Measurements from ENCODE around the gene DONSON.

DONSON gene

GRCh38 chr21:33561373-33561772 is 27.1 kb downstream of the DONSON start:
- no peak for DNase-seq

- no peak for DNase-seq
Observed at GRCh38 chr21:33560965-33561364, 27.5 kb downstream of the DONSON start.

- DNase-seq = no peak
Observed at GRCh38 chr21:33559813-33560212, 28.7 kb downstream of the DONSON start.

- no peak for DNase-seq
Observed at GRCh38 chr21:33558777-33559421, 29.6 kb downstream of the DONSON start.

- DNase-seq = no peak
Observed at GRCh38 chr21:33557447-33557846, 31.0 kb downstream of the DONSON start.

GRCh38 chr21:33554982-33555344 is 33.5 kb downstream of the DONSON start:
- DNase-seq = no peak

- no peak for DNase-seq
Observed at GRCh38 chr21:33554236-33554981, 34.1 kb downstream of the DONSON start.

GRCh38 chr21:33552999-33553598 is 35.4 kb downstream of the DONSON start:
- DNase-seq = no peak

GRCh38 chr21:33552093-33552998 is 36.1 kb downstream of the DONSON start:
- no peak for DNase-seq

GRCh38 chr21:33551664-33552063 is 36.8 kb downstream of the DONSON start:
- DNase-seq = no peak

GRCh38 chr21:33550772-33551660 is 37.5 kb downstream of the DONSON start:
- no peak for DNase-seq

GRCh38 chr21:33549848-33550771 is 38.4 kb downstream of the DONSON start:
- no peak for DNase-seq

- DNase-seq = no peak
Observed at GRCh38 chr21:33546086-33546485, 42.4 kb downstream of the DONSON start.

GRCh38 chr21:33544451-33545195 is 43.9 kb downstream of the DONSON start:
- no peak for DNase-seq

GRCh38 chr21:33543505-33544129 is 44.9 kb downstream of the DONSON start:
- DNase-seq = no peak

- peak; percentile 99 for DNase-seq
Observed at GRCh38 chr21:33542640-33543504, 45.6 kb downstream of the DONSON start, which contains the start of gene SON. SON (plus strand) TSS chr21:33543038; CDS start chr21:33543093, 55 bp downstream.

- DNase-seq = peak; percentile 90
Observed at GRCh38 chr21:33541756-33542639, 46.5 kb downstream of the DONSON start, which contains the start of gene GART. GART (minus strand) TSS chr21:33542117; CDS start chr21:33539315, 2,802 bp downstream.
